ENCODE measurements around the gene STAG1.

- TF ChIP-seq YY1 (IDR thresholded peaks at IDR 0.05; ENCODE audit: low read depth) (no peak), CTCF (IDR thresholded peaks at IDR 0.05) (no peak), RXRA (IDR thresholded peaks at IDR 0.05; ENCODE audit: borderline replicate concordance, low read depth) (no peak)
Measured at GRCh38 chr3:136505676-136506075, 246.5 kb downstream of the STAG1 start.
